SK-N-SH treated with all-trans-retinoic acid at 6 μM for 48 hours (cell line): Measurements from ENCODE around the gene COL24A1.

Experiments
- CSDC2 ChIP-seq: fragments of 250-450 bp; sonication (Bioruptor Pico); IDR thresholded peaks from 2 replicates; pipeline ENCODE4 v1.5.0; 2020; ENCODE audit warnings: mild to moderate bottlenecking, moderate library complexity
- TF ChIP-seq, protein P1 (sequence below): fragments of 250-450 bp; sonication (Bioruptor Pico); IDR thresholded peaks from 2 replicates; pipeline ENCODE4 v1.8.0; 2020; ENCODE audit warnings: mild to moderate bottlenecking, moderate library complexity, borderline replicate concordance

DNA sequence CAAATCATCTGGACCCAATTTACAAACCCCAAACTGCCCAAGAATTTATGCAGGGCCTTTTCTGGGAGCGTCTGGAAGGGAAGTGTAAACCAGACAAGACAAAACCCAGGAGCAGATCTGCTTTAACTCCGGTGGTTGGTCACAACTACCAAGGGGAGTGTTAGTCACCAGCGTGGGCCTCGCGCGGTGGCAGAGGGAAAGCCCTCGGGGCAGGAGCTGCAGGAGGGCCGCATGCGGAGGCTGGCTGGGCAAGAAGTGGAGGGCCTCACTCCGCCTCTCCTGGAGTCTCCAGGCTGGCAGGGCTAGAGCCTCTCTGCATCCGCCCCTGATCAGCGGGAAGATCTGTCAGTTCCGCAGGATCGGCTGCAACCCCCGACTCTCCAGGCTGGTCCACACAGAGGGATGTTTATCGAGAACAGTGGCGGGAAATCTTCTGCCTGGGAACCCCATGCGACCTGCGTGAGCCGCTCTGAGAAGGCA, 2.0 kb downstream of the COL24A1 start:
- no peak for TF ChIP-seq CSDC2 (CRISPR knock-in tag)
- TF ChIP-seq, protein P1, sequence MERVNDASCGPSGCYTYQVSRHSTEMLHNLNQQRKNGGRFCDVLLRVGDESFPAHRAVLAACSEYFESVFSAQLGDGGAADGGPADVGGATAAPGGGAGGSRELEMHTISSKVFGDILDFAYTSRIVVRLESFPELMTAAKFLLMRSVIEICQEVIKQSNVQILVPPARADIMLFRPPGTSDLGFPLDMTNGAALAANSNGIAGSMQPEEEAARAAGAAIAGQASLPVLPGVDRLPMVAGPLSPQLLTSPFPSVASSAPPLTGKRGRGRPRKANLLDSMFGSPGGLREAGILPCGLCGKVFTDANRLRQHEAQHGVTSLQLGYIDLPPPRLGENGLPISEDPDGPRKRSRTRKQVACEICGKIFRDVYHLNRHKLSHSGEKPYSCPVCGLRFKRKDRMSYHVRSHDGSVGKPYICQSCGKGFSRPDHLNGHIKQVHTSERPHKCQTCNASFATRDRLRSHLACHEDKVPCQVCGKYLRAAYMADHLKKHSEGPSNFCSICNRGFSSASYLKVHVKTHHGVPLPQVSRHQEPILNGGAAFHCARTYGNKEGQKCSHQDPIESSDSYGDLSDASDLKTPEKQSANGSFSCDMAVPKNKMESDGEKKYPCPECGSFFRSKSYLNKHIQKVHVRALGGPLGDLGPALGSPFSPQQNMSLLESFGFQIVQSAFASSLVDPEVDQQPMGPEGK (CRISPR knock-in tag), result no peak
